AG04450 (cell line): ENCODE results near the gene ZCCHC2. TPM values are rescaled to one million over a fixed set of nuclear protein-coding genes. Genes with fewer than 3 reads are reported as not detected.

Experiments
- CTCF ChIA-PET: fragments of 300-600, 350-600 bp; formaldehyde crosslinking; extraction: SDS; loops from one replicate; lab custom pipeline; 2022; ENCODE audit warnings: antibody characterized with exemption, inconsistent platforms; lab: Charles Lee
- POLR2A ChIA-PET: fragments of 350-600 bp; formaldehyde crosslinking; extraction: SDS; loops from one replicate; lab custom pipeline; 2021; ENCODE audit warnings: antibody characterized with exemption, inconsistent platforms; lab: Yijun Ruan, JAX
- DNase-seq: peaks from one replicate; pipeline ENCODE4 v3.0.0-alpha.2; 2011; ENCODE audit warnings: low read depth, low spot score
- H3K27ac ChIP-seq: one replicate; pipeline ENCODE4 v1.5.1; 2012; ENCODE audit warnings: low read depth, low read length, control low read depth
- H3K27me3 ChIP-seq: one replicate; pipeline ENCODE4 v1.6.0; 2012; ENCODE audit warnings: low read length; ENCODE audit not compliant: control insufficient read depth, insufficient read depth
- H3K4me3 ChIP-seq: 2 replicates; pipeline ENCODE4 v1.5.1; 2011; ENCODE audit warnings: mild to moderate bottlenecking, low read depth, low read length, control low read depth
- H3K9me3 ChIP-seq: 2 replicates; pipeline ENCODE4 v1.5.1; 2012; ENCODE audit warnings: low read length; ENCODE audit not compliant: control insufficient read depth, insufficient read depth
- polyA plus RNA-seq: library from polyadenylated mRNA; depleted of rRNA; stranded (reverse); fragments of >200 nt; gene quantifications from 2 replicates; pipeline ENCODE4 v1.2.3, GENCODE V29; 2011; rRNA removed
- TF ChIP-seq, protein P1 (sequence below): IDR thresholded peaks from 2 replicates; pipeline ENCODE4 v1.5.1; 2011; ENCODE audit warnings: low read depth, low read length, control low read depth, inconsistent platforms

The ZCCHC2 gene
- polyA plus RNA-seq, 1 experiment, result 5.8 TPM

DNA sequence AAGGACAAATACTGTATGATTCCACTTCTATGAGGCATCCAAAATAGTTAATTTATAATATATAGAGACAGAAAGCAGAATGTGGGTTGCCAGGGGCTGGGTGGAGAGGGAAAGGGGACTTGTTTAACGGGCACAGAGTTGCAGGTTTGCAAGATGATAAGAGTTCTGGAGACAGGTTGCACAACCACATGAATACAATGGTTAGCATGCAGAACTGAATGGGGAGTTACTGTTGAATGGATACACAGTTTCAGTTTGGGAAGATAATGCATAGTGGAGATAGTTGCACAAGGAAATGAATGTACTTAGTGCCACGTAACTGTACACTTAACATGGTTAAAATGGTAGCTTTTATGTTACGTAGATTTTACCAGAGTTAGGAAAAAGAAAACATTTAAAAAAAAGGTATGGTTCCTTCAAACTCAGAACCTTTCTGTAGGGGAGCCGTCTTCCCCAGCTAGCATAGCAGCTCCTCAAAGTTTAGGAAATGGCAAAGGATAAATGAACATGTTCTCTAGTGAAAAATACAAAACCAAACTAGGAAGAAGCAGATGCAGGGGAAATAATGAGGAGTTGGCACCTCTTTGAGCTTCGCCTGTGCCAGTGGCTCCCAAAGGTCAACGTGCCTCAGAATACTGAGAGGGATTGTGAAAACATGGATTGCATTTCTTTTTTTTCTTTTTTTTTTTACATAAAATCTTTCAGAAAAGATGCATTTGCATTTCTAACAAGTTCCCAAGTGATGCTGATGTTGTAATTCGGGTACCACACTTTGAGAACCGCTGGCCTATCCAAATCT is 95.2 kb downstream of the ZCCHC2 start:
- Histone ChIP-seq H3K27ac (no peak overlapping the region), H3K4me3 (no peak overlapping the region), H3K27me3 (peaks cover 17% of the 10 kb centered on the region), H3K9me3 (no peaks in the 10 kb centered on the region)
- TF ChIP-seq, protein P1, sequence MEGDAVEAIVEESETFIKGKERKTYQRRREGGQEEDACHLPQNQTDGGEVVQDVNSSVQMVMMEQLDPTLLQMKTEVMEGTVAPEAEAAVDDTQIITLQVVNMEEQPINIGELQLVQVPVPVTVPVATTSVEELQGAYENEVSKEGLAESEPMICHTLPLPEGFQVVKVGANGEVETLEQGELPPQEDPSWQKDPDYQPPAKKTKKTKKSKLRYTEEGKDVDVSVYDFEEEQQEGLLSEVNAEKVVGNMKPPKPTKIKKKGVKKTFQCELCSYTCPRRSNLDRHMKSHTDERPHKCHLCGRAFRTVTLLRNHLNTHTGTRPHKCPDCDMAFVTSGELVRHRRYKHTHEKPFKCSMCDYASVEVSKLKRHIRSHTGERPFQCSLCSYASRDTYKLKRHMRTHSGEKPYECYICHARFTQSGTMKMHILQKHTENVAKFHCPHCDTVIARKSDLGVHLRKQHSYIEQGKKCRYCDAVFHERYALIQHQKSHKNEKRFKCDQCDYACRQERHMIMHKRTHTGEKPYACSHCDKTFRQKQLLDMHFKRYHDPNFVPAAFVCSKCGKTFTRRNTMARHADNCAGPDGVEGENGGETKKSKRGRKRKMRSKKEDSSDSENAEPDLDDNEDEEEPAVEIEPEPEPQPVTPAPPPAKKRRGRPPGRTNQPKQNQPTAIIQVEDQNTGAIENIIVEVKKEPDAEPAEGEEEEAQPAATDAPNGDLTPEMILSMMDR, result no peak
- DNase-seq, result no peak
- CTCF ChIA-PET, result interaction anchor here (1.1 kb wide), 1 partner anchor 32 kb away, joined by 3 read pairs; no protein-coding TSS in a partner anchor
- POLR2A ChIA-PET, result no interaction called here

DNA sequence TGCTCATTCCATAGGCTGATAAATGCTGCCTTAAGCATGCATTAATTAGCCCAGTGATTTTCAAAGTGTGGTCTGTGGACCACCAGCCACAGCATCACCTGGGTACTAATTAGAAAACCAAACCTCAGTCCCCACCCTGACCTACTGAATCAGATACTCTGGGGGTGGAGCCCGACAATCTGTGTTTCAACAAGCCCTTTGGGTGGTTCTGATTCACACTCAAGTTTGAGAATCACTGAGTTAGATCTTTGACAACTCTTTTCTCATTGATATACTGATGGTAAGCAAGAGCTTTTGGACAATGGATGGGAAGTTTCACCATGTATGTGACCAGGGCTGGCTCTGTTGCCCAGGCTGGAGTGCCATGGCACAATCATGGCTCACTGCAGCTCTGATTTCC is 95.9 kb downstream of the ZCCHC2 start:
- TF ChIP-seq, protein P1, result no peak
- CTCF ChIA-PET, result interaction anchor here (1.1 kb wide), 1 partner anchor 33 kb away, joined by 3 read pairs; no protein-coding TSS in a partner anchor
- H3K27ac ChIP-seq, result no peak overlapping the region
- no peaks in the 10 kb centered on the region for H3K9me3 ChIP-seq
- DNase-seq, result no peak
- no peak overlapping the region for H3K4me3 ChIP-seq
- H3K27me3 ChIP-seq, result peaks cover 17% of the 10 kb centered on the region
- POLR2A ChIA-PET, result no interaction called here

DNA sequence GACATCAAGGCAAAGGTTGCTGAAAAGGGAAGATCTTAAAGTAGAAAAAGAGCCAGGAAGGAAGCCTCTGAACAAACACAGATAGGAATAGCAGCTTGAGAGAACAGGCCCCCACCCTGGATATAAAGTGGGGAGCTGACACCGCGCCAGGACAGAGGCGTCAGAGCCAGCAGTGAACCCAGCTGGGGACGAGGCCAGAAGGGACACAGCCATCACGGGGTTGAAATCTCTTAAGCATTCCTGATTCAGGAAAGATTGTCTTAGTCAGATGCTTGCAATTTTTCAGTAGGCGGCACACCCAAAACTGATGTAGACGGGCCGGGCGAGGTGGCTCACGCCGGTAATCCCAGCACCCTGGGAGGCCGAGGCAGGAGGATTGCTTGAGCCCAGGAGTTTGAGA is 98.7 kb downstream of the ZCCHC2 start:
- no peak for DNase-seq
- no peaks in the 10 kb centered on the region for H3K9me3 ChIP-seq
- no peak overlapping the region for H3K4me3 ChIP-seq
- peaks cover 17% of the 10 kb centered on the region for H3K27me3 ChIP-seq
- TF ChIP-seq, protein P1, result no peak
- CTCF ChIA-PET, result no interaction called here
- POLR2A ChIA-PET, result interaction anchor here (0.7 kb wide), 1 partner anchor 813 kb away, joined by 3 read pairs; no protein-coding TSS in a partner anchor
- no peak overlapping the region for H3K27ac ChIP-seq

DNA sequence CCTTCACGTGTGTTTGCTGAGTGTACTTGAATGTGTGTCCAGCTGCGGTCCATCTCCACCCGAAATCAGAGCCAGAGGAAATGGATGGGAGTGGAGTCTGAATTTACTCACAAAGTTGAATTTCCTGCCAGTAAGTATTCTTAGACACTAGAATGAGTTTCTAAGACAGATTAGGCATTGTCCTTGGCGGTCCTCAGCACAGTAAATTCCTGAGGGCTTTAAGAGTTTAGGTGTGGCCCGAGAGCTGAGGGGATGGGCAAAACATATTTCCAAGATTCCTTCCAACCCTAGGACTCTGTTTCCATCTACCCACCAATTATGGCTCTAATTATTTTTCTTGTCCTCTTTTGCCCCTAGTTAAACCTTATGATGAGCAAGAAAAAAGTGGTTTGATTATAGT is 102.2 kb downstream of the ZCCHC2 start:
- ChIA-PET POLR2A (no interaction called here), CTCF (no interaction called here)
- H3K9me3 ChIP-seq, result no peaks in the 10 kb centered on the region
- H3K4me3 ChIP-seq, result no peak overlapping the region
- H3K27me3 ChIP-seq, result peaks cover 3% of the 10 kb centered on the region
- no peak overlapping the region for H3K27ac ChIP-seq
- DNase-seq, result no peak
- TF ChIP-seq, protein P1, result no peak

Other genes starting within 250 kb of the ZCCHC2 start
- not detected in 2 replicates for gene TNFRSF11A, start 197.7 kb upstream of the ZCCHC2 start, polyA plus RNA-seq
- gene PHLPP1, start 192.5 kb downstream of the ZCCHC2 start, polyA plus RNA-seq, result 4.6 and 5.6 TPM in 2 replicates